Activated T-cell treated with anti-CD3 and anti-CD28 coated beads, Interleukin-2, amount 50 U/mL, for 48 hours (primary cell): ENCODE data around the gene TARBP1.

ENCODE experiments used
- DNase-seq, 2 experiments: peaks; one replicate each; pipeline ENCODE4 v3.0.0-alpha.2; 2020

Gene TARBP1

DNA sequence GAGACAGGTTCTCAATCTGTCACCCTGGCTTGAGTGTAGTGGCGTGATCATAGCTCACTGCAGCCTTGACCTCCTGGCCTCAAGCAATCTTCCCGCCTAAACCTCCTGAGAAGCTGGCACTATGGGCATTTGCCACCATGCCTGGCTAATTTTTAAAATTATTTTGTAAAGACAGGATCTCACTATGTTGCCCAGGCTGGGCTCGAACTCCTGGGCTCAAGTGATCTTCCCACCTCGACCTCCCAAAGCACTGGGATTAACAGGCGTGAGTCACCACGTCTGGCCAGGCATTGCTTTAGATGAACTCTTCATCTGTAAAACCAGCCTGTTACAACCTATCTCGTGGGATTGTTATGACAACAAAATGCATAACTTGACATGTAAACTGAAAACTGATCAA lies 103.3 kb downstream of the TARBP1 start:
- no peak for DNase-seq

DNA sequence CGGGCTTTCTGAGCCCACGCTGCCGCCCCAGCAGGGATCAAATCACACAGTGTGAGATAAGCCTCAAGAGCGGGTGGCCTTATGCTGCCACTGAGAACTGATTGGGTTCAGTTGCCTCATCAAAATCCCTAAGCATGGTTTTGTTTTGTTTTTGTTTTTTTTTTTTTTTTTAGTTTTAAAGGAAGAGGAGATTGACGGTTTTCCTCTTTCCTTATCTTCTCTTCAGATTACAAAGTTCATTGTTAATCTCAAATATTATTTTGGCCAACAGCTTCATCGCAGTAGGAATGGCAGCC lies 105.1 kb downstream of the TARBP1 start:
- no peak for DNase-seq

DNA sequence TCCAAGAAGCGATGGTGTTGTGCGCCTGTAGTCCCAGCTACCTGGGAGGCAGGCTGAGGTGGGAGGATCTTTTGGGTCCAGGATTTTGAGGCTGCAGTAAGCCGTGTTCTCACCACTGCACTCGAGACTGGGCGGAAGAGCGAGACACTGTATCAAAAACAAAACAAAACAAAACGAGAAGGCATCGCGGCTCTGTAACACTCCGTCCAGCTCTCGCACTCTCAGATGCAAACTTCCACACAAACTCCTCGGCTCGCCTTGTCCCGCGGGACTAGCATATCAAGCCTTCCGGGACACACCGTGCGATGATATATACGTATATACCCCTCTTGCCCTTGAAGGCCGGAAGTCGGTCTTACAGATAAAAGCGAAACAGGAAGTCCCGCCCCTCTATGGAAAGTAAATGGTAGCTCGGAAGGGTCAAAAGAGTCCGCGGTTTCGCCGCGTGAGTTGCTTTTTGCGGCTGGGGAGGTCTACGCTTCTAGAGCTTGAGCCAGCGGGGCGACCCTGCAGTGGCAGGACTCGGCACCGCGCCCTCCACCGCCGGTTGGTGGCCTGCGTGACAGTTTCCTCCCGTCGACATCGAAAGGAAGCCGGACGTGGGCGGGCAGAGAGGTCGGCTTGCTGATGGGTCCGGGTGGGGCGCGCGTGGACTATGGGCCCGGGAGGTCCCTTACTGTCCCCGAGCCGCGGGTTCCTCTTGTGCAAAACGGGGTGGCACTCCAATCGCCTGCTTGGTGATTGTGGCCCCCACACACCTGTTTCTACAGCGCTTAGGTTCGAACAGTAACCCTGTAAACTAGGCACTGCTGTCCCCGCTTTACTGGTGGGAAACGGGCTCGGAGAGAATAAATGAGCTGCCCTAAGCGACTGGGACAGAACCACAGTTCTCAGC lies 105.7 kb downstream of the TARBP1 start, which contains the start of gene COA6:
TSS of gene COA6 (plus strand) at position 393 of the 895 bp plus-strand sequence. CDS start at position 404, 11 bp downstream.
- peak; percentile 93 to 94 for DNase-seq

DNA sequence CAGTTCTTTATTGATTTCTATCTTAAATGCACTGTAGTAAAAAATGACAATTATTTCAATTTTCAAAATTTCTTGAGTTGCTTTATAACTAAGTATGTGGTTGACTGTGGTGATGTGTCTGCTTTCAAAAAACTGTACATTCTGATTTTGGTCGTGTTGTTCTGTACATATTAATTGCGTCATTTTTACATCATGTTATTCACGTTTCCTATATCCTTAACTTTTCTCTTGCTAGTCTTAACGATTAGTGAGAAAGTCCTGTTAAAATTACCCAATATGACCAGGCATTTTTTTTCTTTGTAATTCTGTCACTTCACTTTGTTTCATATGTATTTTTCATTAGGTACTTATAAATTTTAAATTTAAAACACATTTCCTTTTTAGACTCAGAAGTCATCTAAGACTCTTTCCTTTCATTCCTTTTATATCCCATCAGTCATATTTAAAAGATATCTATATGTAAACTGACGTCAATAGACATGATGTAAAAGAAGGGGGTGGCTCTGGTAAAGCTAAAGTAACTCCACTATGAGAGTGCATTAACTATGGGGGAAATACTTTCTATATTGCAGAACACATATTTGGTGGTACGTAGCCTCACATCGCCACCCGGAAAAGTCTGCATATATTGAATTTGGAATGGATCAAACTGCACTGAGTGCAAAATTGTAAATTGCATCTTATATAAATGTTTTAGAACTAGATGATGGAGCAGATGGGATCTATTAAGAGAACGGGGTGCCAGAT lies 106.8 kb downstream of the TARBP1 start:
- DNase-seq = no peak

DNA sequence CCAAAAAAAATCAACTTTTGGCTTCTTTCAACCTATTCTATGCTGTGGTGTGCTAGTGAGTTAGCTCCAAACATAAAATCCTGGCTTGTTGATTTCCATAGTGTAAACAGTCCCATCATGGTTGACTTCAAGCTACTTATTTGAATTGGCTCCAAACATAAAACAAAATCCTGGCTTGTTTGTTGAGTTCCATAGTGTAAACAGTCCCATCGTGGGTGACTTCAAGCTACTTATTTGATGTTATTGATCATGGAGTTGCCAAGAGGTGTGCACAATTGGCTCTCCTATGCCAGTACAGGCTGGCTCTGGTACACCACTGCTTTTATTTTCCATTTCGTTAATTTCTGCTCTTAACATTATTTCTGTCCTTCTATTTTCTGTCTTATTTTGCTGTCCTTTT lies 107.6 kb downstream of the TARBP1 start:
- DNase-seq = no peak

DNA sequence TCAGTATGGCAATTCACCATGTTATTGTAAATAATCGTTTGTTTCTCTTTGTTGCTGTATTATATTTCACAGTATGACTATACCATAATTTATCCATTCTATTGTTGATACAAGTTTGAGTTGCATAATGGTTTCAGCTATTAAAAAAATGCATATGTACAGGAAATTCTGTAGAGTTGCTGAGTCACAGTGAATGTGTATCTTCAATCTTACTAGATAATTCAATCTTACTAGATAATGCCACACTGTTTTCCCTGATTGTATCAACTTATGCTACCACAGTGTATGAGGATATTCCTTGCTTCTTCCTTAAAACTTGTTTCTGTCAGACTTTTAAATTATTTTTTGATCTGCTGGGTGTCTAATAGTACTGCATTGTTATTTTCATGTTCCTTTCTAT lies 109.2 kb downstream of the TARBP1 start:
- DNase-seq = no peak

DNA sequence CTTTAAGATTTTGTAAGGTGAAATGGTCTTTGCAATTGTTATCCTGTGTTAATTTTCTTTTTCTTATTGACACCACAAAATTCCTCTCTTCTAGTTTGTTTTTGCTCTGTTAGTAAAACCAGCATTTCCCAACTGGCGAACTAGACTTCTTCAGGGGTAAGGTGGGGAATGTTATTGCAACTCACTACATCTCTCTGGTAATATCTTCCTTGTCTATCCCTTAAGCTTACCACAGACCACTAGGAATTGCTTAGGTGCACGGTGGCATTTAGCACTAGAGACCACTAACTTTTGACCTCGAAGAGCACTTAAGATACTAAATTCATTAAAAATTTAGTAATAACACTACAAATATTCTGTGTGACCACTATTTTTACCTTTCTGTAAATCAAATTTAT lies 109.9 kb downstream of the TARBP1 start:
- no peak for DNase-seq

DNA sequence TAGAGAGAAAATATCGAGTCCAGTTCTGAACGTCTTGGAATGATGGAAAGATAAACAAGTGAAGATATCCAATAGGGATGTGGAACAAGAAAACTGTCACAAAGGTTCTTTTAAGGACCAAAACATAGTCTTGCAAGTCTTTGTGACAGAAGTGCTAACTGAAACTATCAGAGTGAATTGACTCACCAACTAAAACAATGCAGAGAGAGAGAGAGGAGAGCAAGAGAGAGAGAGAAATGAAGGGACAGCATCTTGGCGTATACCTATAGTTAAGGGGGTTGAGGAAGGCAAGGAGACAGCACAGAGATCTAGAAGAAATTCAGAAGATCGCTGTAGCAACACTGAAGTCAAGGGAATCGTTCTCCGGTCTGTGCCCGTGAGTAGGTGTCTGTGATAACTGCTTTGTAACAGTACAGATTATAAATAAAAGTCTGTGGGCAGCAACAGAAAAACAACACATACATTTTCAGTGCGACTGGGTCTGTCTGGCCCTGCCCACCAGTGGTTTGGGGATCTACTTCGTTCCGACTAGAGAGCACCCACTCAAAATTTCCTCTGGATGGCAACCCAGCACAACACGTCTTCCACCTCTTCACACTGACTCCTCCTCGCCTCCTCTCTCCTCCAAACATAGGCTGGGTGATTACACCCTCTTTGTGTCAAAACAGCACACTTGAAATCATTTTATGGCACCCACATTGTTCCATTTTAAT lies 110.5 kb downstream of the TARBP1 start:
- DNase-seq = peak; percentile 28 to 35

DNA sequence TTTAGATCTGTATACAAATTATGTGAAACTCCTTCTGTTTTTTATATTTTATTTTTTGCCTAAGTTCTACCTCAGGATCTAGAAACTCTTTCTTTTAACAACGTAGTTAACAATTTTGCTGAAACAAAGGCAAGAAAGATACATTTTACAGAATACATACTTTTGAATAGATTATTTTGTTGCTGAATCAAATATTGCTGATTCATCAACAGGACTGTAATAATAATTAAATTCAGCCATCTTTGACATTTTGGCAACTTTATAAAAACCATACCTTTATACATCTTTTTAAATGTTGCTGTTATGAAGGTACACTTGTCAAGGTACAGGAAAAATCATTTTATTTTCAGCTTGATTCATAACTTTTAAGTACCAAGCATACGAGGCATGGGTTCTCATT lies 116.4 kb downstream of the TARBP1 start:
- DNase-seq = no peak

DNA sequence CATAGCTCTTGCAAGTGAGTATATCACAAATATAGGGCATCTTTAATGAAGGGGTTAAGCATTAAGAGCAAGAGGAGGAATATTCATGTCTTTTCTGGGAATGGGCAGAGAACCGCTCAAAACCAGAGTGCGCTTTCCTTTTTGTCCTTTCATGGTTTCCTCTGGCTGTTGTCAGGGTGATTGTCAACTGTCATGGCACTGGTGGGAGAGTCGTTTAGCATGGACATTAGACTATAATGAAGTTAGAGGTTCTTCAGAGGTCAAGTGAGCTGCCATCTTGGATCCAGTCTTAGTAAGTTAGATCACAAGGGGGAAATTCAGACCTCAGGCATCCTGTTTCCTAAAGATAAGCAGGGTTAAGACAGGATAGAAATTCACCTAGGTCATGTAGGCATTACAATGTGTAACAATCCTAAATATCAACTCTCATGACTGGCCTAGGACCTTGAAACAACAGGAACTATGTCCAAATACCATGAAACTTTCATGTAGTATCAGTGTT lies 117.8 kb downstream of the TARBP1 start:
- DNase-seq = no peak

DNA sequence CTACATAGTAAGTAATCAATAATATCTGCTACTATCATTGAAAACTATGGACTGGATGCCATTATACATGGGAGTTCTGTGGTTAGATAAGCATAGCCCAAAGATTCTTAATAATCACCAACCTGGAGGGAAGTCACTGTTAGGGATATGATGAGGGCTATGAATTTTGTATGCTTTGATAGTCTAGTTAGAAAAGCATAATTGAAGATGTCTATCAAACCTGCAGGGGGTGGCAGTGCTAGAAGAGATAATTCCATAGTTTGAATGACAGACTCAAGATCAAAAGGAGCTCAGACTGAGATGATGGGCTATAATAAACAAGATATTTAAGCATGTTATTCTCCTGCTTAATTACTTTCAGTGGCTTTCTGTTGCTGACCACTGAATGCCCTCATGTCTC lies 121.1 kb downstream of the TARBP1 start:
- no peak for DNase-seq

DNA sequence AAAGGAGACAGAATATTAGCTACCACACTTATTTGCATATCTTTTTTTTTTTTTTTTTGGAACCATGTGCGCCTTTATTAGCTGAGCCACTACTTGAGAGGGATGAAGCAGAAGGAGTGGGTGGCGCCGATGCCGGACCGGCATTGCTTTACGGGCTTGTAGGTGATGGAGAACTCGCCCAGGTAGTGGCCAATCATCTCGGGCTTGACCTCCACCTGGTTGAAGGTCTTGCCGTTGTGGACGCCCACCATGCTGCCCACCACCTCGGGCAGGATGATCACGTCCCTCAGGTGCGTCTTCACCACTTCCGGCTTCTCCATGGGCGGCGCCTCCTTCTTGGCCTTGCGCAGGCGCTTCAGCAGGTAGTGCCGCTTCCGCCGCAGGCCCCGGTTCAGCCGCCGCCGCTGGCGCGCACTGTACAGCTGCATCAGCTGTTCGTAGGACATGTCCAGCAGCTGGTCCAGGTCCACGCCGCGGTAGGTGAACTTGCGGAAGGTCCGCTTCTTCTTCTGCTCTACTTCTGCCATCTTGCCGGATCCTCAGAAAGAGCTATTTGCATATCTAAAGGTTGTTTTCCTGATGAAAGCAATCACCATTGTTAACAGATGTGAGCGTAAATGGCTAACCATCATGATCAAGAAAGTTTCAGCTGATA lies 122.2 kb downstream of the TARBP1 start:
- DNase-seq = peak; percentile 56 to 69

DNA sequence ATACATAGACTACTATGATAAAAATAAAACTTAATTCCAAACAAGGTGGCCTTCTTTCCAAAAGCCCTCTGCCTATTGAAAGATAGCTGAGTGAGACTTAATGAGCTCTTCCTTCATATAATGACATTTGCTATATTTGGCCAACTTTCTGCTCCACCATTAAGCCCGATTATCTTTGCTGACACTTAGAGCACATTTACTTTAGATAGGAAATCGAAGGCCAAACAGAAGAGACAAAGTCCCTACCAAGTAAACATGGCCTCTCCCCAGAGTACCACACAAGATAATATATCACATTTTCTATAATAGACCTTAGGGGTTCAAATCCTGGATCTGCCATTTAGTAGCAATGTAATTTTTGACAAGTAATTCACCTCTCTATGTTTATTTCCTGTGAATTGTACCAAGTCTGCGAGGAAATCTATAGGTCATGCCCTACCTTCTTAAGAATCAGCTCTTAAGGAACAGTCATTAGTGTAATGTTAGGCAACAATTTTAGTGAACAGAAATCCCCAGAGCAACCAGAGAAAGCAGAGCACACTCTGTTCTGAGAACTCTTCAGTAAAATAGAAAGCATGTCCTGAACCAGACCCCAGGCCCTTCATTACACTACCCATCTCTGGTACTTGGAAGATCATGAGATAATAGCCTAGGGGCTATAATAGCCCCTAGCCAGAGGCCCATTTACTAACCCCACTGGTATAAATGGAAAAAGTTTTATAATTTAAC lies 123.0 kb downstream of the TARBP1 start:
- DNase-seq = no peak

DNA sequence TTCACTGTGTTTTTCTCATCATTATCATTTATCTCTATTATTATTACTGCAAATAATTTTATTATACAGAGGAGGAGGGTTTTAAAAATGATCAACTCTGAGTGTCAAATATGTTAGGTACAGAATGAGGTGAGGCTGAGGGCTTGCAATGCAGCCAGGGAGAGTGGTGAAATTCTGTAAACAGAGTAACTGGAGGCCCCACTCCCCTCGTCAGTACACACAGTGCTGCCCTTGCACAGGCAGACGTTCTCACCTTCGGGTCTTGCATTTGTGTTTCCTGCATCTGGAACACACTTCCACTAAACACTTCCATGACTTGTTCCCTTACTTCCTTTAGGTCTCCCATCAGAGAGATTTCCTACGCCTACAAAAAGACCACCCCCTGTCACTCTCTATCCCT lies 130.0 kb downstream of the TARBP1 start:
- DNase-seq = no peak

DNA sequence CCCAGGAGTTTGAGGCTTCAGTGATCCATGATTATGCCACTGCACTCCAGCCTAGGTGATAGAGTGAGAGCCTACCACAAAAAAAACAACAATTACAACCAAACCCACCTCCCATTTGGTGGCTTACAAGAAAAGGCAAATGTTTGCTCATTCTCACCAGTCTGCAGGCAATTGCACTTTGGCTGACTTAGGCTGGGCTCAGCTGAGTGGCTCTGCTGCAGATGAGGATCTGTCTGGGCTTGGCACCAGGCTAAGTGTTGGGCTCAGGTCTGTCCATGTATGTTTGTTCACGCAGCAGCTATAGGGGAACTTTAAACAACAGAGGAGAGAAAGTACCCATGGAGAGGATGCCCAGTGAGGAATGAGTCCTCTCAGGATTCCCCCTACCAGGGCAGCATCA lies 133.7 kb downstream of the TARBP1 start:
- no peak for DNase-seq

DNA sequence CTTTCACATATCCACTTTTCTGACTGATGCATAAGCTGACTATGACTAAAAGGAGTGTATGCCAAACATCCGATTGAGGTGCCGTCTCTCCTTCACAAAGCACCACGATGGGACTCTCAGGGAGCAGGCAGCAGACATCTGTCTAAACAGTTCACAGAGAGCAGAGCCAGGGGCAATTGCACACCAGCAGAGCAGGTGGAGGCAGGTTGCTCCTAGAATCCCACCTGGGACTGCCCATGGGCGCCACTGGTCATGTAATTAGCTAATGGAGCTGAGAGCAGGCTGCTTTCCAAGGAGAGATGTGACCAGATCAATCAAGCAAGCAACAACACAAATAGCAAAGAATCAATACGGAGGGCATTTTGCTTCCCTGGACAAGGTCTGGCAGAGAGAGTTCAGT lies 136.2 kb downstream of the TARBP1 start:
- no peak for DNase-seq
